ENCODE measurements around the gene MARCHF7.
"Not testable (repeated sequence)": the region's sequence is repeated elsewhere in the genome, so short reads cannot be mapped to it uniquely, and the experiment has no call there.

The MARCHF7 gene

GRCh38 chr2:159708066-159708760 lies 4.1 kb upstream of the MARCHF7 start:
- no peak overlapping the region for H3K9ac ChIP-seq (ENCODE audit: low read length)

DNA sequence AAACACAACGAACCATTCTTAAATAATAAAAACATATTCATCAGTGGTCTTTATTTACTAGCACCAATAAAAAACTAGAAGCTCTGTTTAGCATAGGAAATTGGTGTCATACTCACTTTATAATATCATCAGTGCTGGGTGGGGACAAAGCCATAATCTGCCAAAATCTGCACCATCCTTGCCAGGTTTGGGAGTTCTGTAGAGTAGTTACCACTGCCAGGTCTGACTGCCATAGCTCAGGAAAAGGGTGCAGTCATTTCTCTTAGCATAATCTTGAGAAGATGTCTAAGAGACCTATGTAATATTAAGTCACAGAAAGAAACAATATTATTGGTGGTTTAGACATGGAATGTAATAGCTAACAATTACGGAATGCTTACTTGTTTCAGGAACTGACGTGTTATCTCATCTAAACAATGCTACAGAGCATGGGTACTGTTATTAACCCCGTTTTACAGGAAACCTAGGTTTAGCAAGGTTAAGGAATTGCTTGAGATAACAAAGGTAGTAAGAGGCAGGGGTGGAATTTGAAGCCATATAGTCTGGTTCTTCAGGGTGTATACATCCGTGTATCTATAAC lies 1.6 kb upstream of the MARCHF7 start:
- H3K9ac ChIP-seq (ENCODE audit: low read length), result no peak overlapping the region
- H3K4me1 ChIP-seq (ENCODE audit: insufficient read depth, low read length), result peaks cover 30% of the 10 kb centered on the region

More at GRCh38 chr2:159708066-159708760, 4.1 kb upstream of the MARCHF7 start:
- no peak overlapping the region for H3K4me3 ChIP-seq (ENCODE audit: low read depth in 1 of 2, low read length in 2 of 2)
- no peaks in the 10 kb centered on the region for H3K9me3 ChIP-seq (ENCODE audit: low read length)
- no peaks in the 10 kb centered on the region for H3K36me3 ChIP-seq (ENCODE audit: insufficient read depth, low read length)
- H3K27ac ChIP-seq (ENCODE audit: low read depth, low read length), result no peak overlapping the region
- peaks cover 9% of the 10 kb centered on the region for H3K4me1 ChIP-seq (ENCODE audit: insufficient read depth, low read length)
- H3K27me3 ChIP-seq (ENCODE audit: control insufficient read depth in 1 of 2, insufficient read depth in 2 of 2, low read length in 2 of 2), result no peaks in the 10 kb centered on the region

DNA sequence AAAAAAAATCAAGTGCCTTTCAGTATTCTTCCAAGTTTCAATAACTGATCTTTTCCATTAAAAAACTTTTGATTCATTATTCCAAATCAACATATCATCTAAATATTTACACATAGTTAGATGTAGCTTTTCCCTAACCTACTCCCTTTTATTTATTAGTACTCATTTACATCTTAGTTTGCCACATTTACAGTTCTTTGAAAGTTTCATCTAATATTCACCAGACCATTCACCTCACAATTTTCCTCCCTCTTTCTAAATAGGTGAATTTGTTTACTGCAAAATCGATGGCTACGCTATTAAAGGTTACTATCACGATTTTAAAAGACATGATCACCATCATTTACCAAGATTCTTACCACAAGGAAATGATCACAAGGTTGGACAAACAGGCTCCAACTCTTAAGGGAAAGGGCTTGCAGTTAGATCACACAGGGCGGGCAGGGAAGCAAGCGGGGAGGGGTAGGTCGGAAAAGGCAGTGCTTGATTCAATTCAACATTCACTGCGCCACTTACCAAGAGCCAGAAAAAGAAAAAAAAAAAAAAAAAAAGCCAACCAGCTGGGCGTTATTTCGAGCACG lies 654 bp upstream of the MARCHF7 start:
- Histone ChIP-seq H3K4me1 (ENCODE audit: insufficient read depth, low read length) (peaks cover 34% of the 10 kb centered on the region), H3K4me3 (ENCODE audit: low read depth in 1 of 2, low read length in 2 of 2) (peak overlapping the region; percentile 91 to 97), H3K36me3 (ENCODE audit: insufficient read depth, low read length) (peaks cover 13% of the 10 kb centered on the region)

More for the DNA sequence above, 1.6 kb upstream of the MARCHF7 start:
- H3K27me3 ChIP-seq (ENCODE audit: control insufficient read depth in 1 of 2, insufficient read depth in 2 of 2, low read length in 2 of 2), result no peaks in the 10 kb centered on the region
- H3K36me3 ChIP-seq (ENCODE audit: insufficient read depth, low read length), result peaks cover 3% of the 10 kb centered on the region
- H3K4me3 ChIP-seq (ENCODE audit: low read depth in 1 of 2, low read length in 2 of 2), result no peak overlapping the region
- H3K27ac ChIP-seq (ENCODE audit: low read depth, low read length), result no peak overlapping the region
- no peaks in the 10 kb centered on the region for H3K9me3 ChIP-seq (ENCODE audit: low read length)

DNA sequence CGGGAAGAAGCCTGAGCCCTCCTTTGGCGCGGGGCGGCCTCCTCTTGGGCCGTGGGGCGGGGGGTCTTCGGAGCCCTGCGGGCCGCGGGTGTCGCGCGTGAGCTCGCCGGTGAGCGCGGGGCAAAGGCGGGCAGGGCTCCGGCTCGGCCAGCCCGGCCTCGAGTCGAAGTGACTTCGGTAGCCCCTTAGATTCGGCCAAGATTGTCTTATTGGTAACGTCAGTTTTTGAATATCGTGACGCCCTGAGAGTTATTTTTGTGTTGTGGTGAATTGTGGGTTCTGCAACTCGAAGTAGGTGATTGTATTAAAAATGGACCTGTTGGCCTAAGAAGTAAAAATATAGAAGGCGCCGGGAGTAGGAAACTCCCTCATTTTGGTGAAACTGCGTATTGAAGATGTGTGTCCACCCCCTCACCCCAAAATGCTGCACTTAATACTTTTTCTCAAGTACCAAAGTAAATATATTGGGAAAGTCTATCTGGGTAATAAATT lies 669 bp downstream of the MARCHF7 start:
- Histone ChIP-seq H3K36me3 (ENCODE audit: insufficient read depth, low read length) (peaks cover 19% of the 10 kb centered on the region), H3K27me3 (ENCODE audit: control insufficient read depth in 1 of 2, insufficient read depth in 2 of 2, low read length in 2 of 2) (no peaks in the 10 kb centered on the region), H3K9me3 (ENCODE audit: low read length) (no peaks in the 10 kb centered on the region), H3K4me1 (ENCODE audit: insufficient read depth, low read length) (peaks cover 46% of the 10 kb centered on the region), H3K9ac (ENCODE audit: low read length) (peak overlapping the region; percentile 100), H3K4me3 (ENCODE audit: low read depth in 1 of 2, low read length in 2 of 2) (peak overlapping the region; percentile 91 to 97), H3K27ac (ENCODE audit: low read depth, low read length) (peak overlapping the region; percentile 95)

More for the DNA sequence above, 654 bp upstream of the MARCHF7 start:
- peak overlapping the region; percentile 74 for H3K9ac ChIP-seq (ENCODE audit: low read length)
- peak overlapping the region; percentile 95 for H3K27ac ChIP-seq (ENCODE audit: low read depth, low read length)
- H3K9me3 ChIP-seq (ENCODE audit: low read length), result no peaks in the 10 kb centered on the region
- H3K27me3 ChIP-seq (ENCODE audit: control insufficient read depth in 1 of 2, insufficient read depth in 2 of 2, low read length in 2 of 2), result no peaks in the 10 kb centered on the region

DNA sequence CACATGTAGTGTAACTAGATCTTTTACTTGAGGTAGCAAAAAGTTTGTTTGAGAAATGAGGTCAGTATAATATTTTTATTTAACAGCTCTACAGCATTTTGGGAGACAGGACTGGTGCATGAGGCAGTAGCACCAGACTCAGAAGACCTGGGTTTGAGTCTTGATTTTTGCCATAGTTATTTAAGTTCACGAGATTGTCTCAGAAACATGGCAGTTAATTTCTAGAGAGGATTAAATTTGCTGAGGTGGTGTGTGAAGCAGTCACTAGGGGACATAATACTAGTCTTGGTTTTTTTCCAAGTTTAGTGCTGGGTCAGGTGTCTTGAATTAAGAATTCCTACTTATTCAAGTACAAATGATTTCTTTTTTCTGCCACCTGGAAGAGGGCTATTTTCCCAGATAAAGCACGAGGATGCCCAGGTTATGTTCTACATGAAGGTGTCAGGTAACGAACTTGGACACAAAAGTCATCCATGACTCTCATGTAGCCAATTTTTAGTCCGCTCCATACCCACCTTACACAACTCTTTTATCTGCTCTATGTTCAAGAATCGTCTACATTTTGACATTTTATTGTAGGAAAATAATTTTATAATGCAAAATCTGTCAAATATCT lies 1.4 kb downstream of the MARCHF7 start:
- Histone ChIP-seq H3K9ac (ENCODE audit: low read length) (peak overlapping the region; percentile 100), H3K9me3 (ENCODE audit: low read length) (no peaks in the 10 kb centered on the region), H3K4me3 (ENCODE audit: low read depth in 1 of 2, low read length in 2 of 2) (peak overlapping the region; percentile 91 to 97), H3K36me3 (ENCODE audit: insufficient read depth, low read length) (peaks cover 22% of the 10 kb centered on the region), H3K4me1 (ENCODE audit: insufficient read depth, low read length) (peaks cover 47% of the 10 kb centered on the region), H3K27me3 (ENCODE audit: control insufficient read depth in 1 of 2, insufficient read depth in 2 of 2, low read length in 2 of 2) (no peaks in the 10 kb centered on the region), H3K27ac (ENCODE audit: low read depth, low read length) (peak overlapping the region; percentile 95)

GRCh38 chr2:159714247-159714930 lies 2.1 kb downstream of the MARCHF7 start:
- Histone ChIP-seq H3K9ac (ENCODE audit: low read length) (no peak overlapping the region), H3K27me3 (ENCODE audit: control insufficient read depth in 1 of 2, insufficient read depth in 2 of 2, low read length in 2 of 2) (no peaks in the 10 kb centered on the region), H3K27ac (ENCODE audit: low read depth, low read length) (no peak overlapping the region), H3K36me3 (ENCODE audit: insufficient read depth, low read length) (peaks cover 27% of the 10 kb centered on the region), H3K4me3 (ENCODE audit: low read depth in 1 of 2, low read length in 2 of 2) (peak overlapping the region; percentile 91 to 97), H3K9me3 (ENCODE audit: low read length) (no peaks in the 10 kb centered on the region), H3K4me1 (ENCODE audit: insufficient read depth, low read length) (peaks cover 47% of the 10 kb centered on the region)

- H3K27me3 ChIP-seq (ENCODE audit: control insufficient read depth in 1 of 2, insufficient read depth in 2 of 2, low read length in 2 of 2), result no peaks in the 10 kb centered on the region
- no peaks in the 10 kb centered on the region for H3K9me3 ChIP-seq (ENCODE audit: low read length)
- peaks cover 47% of the 10 kb centered on the region for H3K4me1 ChIP-seq (ENCODE audit: insufficient read depth, low read length)
- H3K27ac ChIP-seq (ENCODE audit: low read depth, low read length), result no peak overlapping the region
- peaks cover 30% of the 10 kb centered on the region for H3K36me3 ChIP-seq (ENCODE audit: insufficient read depth, low read length)
- H3K9ac ChIP-seq (ENCODE audit: low read length), result no peak overlapping the region
- no peak overlapping the region for H3K4me3 ChIP-seq (ENCODE audit: low read depth in 1 of 2, low read length in 2 of 2)
These were observed 3.1 kb downstream of the MARCHF7 start for GRCh38 chr2:159715451-159715850.

DNA sequence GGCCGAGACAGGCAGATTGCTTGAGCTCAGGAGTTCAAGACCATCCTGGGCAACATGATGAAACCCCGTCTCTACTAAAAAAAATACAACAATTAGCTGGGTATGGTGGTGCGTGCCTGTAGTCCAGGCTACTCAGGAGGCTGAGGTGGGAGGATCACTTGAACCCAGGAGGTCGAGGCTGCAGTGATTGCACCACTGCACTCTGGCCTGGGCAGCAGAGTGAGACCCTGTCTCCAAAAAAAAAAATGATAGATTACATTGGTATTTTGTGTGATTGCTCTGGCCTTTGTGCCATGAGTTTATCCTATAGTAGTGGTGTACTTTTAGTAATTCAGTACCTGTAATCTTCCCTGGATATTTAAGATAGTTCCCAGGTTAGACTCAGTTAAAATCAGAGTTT lies 4.1 kb downstream of the MARCHF7 start:
- H3K9ac ChIP-seq (ENCODE audit: low read length); H3K27ac ChIP-seq (ENCODE audit: low read depth, low read length); H3K4me3 ChIP-seq (ENCODE audit: low read depth in 1 of 2, low read length in 2 of 2); H3K27me3 ChIP-seq (ENCODE audit: control insufficient read depth in 1 of 2, insufficient read depth in 2 of 2, low read length in 2 of 2); H3K9me3 ChIP-seq (ENCODE audit: low read length): not testable (repeated sequence)
- H3K4me1 ChIP-seq (ENCODE audit: insufficient read depth, low read length), result peaks cover 42% of the 10 kb centered on the region
- peaks cover 38% of the 10 kb centered on the region for H3K36me3 ChIP-seq (ENCODE audit: insufficient read depth, low read length)

GRCh38 chr2:159716857-159717256 lies 4.6 kb downstream of the MARCHF7 start:
- no peaks in the 10 kb centered on the region for H3K27me3 ChIP-seq (ENCODE audit: control insufficient read depth in 1 of 2, insufficient read depth in 2 of 2, low read length in 2 of 2)
- no peaks in the 10 kb centered on the region for H3K9me3 ChIP-seq (ENCODE audit: low read length)
- peaks cover 47% of the 10 kb centered on the region for H3K4me1 ChIP-seq (ENCODE audit: insufficient read depth, low read length)
- H3K27ac ChIP-seq (ENCODE audit: low read depth, low read length), result no peak overlapping the region
- no peak overlapping the region for H3K9ac ChIP-seq (ENCODE audit: low read length)
- H3K4me3 ChIP-seq (ENCODE audit: low read depth in 1 of 2, low read length in 2 of 2), result no peak overlapping the region
- peaks cover 38% of the 10 kb centered on the region for H3K36me3 ChIP-seq (ENCODE audit: insufficient read depth, low read length)

DNA sequence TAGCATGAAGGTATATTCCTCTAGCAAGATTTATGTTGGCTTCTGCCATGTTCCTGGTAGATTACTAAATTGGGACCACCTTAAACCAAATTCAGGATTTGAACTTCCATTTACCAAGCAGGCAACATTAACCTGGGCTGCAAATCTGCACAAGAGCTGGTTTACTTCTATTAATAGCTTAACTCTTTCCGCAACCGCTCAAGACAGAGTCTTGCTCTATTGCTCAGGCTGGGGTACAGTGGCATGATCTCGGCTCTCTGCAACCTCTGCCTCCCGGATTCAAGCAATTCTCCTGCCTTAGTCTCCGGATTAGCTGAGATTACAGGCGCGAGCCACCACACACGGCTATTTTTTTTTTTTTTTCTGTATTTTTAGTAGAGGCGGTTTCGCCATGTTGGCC lies 8.4 kb downstream of the MARCHF7 start:
- H3K4me1 ChIP-seq (ENCODE audit: insufficient read depth, low read length), result peaks cover 36% of the 10 kb centered on the region
- H3K27ac ChIP-seq (ENCODE audit: low read depth, low read length), result no peak overlapping the region
- no peaks in the 10 kb centered on the region for H3K9me3 ChIP-seq (ENCODE audit: low read length)
- H3K4me3 ChIP-seq (ENCODE audit: low read depth in 1 of 2, low read length in 2 of 2), result no peak overlapping the region
- peaks cover 35% of the 10 kb centered on the region for H3K36me3 ChIP-seq (ENCODE audit: insufficient read depth, low read length)
- H3K9ac ChIP-seq (ENCODE audit: low read length), result no peak overlapping the region
- no peaks in the 10 kb centered on the region for H3K27me3 ChIP-seq (ENCODE audit: control insufficient read depth in 1 of 2, insufficient read depth in 2 of 2, low read length in 2 of 2)

GRCh38 chr2:159722580-159722979 lies 10.3 kb downstream of the MARCHF7 start:
- Histone ChIP-seq H3K9me3 (ENCODE audit: low read length) (no peaks in the 10 kb centered on the region), H3K4me1 (ENCODE audit: insufficient read depth, low read length) (peaks cover 27% of the 10 kb centered on the region), H3K27me3 (ENCODE audit: control insufficient read depth in 1 of 2, insufficient read depth in 2 of 2, low read length in 2 of 2) (no peaks in the 10 kb centered on the region), H3K27ac (ENCODE audit: low read depth, low read length) (no peak overlapping the region), H3K4me3 (ENCODE audit: low read depth in 1 of 2, low read length in 2 of 2) (no peak overlapping the region), H3K9ac (ENCODE audit: low read length) (no peak overlapping the region), H3K36me3 (ENCODE audit: insufficient read depth, low read length) (peaks cover 19% of the 10 kb centered on the region)
